Activated T-helper 1 cell treated with Interleukin-2 at 50 U/mL for 16 hours (primary cell): ENCODE results near the gene HDHD2.

Experiments used
- DNase-seq: peaks from one replicate; pipeline ENCODE4 v3.0.0-alpha.2; 2020; ENCODE audit warnings: low read depth

The HDHD2 gene

DNA sequence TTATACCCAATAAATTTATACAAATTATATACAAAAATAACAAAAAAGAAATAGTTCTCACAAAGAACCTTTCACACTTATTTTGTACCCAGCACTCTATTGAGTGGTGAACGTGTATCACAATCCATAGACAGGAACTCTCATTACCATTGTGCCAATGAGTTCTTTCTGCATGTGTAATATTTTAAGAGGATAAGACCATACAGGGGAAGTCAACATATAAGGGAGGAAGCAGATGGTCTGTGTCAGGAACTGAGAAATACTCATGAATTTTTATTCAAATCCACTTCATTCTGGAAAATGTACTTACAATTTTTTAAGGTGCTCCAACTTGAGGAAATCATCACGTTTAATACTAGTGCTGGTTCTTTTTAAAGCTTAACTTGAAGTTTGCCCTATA is 87.8 kb downstream of the HDHD2 start:
- no peak for DNase-seq
